ENCODE data around the gene TMX3.

TMX3 gene

DNA sequence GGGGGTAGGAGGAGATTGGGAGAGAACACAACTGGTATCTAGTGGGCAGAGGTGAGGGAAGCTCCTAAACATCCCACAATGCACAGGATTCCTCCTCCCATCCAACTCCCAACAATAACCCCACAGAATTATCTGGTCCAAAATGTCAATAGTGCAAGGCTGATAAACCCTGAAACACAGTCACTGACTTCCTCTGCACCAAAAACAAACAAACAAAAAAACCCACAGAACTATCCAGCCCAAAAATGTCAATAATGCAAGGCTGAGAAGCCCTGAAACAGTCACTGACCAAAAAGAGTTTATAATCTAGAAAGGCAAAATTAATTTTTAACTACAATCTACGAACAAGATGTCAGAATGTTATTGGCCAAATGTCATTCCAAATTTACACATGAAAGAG lies 9.8 kb downstream of the TMX3 start:
- no peak for DNase-seq

GRCh38 chr18:68703326-68703725 lies 11.6 kb downstream of the TMX3 start:
- no peak for DNase-seq

DNA sequence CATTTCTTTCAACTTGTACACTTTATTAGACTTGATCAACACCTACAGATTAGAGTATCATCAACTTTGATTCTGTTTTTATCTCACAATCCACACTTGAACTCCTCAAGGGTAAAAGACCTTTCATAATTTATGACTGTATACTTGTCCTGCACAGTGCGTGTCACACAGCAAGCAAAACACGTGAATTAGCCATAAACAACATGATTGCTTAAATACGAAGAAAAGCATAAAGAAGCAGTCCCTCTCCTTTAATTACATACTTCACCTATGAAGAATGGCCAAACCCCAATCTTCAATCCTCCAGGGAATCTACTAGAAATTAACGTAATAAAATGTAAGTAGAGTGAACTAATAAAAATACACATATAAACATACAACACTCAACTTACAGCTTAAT lies 13.6 kb downstream of the TMX3 start:
- no peak for DNase-seq

DNA sequence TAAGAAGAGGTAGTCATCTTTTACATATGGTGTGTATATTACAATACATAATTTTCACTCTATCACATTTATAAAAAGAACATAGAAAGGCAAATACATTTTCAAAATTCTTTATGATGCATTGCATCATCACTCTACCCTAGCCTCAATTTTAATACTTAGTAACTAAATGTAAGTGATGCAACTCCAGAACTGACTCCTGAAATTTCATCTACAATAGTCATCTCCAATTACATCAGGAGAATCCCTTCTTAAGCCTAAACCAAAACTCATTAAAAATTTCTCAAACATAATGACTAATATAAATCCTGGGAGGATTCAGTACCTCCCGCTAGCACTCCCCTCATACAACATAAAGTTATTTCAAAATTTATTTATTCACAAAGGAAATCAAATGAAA lies 15.9 kb downstream of the TMX3 start:
- DNase-seq, result no peak

DNA sequence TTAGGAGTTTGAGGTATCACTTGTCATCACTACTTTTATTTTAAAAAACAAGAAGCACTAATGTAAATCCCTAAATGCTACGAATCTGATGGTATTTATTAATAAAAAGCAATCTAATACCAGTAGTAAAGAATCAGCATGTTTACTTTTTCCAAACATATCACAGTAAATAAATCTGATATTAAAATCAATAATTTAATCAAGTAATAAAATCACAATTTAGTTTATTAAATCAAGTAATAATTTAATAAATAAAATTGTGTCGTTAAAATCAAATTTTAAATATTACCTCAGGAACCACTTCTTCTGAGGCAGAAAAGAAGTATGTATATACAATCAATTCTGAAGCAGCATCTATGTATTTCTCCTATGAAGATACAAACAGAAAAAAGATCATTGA lies 18.0 kb downstream of the TMX3 start:
- no peak for DNase-seq

DNA sequence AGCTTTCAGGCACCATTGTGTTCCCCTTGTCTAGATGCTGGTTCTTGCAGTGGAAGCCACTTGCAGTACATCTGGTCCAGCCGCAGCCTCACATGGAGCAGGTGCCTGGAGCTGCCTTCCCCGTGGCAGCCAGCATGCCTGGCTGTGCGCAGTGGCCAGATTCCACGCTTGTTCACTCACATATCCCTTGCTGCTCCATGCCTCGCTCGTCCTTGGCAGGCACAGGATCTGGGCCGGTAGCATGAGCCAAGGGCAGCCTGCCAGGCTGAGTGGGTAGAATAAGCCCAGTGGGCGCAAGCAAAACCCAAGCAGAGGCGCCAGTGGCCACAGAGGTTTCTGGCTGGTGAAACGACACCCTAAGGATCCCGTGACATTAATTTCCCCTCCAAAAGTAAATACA lies 20.6 kb downstream of the TMX3 start:
- no peak for DNase-seq

GRCh38 chr18:68693091-68693815 lies 21.7 kb downstream of the TMX3 start:
- no peak for DNase-seq

GRCh38 chr18:68679528-68679927 lies 35.4 kb downstream of the TMX3 start:
- DNase-seq, result no peak

DNA sequence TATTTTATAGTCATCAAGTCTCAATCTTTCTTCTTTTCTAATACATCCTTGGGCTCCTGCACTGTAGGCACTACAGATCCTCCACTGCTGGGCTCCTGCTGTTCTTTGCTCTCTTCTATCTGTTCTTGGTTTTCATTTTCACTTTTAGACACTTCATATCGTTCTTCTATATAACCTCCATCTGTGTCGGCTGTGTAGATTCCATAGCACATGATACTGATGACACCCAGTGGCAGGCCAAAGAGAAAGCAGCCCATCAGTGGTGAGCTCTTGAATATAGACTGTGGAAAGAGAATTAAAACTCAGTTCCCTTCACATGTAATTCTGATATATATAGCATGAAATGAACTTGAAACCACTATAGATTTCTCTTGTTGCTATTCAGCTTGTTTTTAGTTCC lies 38.0 kb downstream of the TMX3 start:
- no peak for DNase-seq

DNA sequence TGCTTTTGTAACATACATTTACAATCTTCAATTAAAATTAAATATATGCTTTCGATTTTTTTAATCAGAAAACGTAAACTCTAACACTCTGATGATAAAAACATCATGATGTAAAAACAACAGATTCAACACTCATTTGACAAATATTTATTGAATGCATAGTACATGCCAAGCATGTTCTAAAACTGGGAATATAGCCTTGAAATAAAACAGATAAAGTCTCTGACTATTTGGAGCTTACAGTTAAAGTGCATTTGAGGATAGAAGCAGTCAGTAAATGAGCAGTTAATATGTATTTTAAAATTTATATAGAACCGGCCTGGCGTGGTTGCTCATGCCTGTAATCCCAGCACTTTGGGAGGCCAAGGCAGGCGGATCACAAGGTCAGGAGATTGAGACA lies 47.8 kb downstream of the TMX3 start:
- DNase-seq, result no peak

- no peak for DNase-seq
Observed at GRCh38 chr18:68666381-68666780, 48.5 kb downstream of the TMX3 start.

- no peak for DNase-seq
Observed at GRCh38 chr18:68665628-68666027, 49.3 kb downstream of the TMX3 start.

DNA sequence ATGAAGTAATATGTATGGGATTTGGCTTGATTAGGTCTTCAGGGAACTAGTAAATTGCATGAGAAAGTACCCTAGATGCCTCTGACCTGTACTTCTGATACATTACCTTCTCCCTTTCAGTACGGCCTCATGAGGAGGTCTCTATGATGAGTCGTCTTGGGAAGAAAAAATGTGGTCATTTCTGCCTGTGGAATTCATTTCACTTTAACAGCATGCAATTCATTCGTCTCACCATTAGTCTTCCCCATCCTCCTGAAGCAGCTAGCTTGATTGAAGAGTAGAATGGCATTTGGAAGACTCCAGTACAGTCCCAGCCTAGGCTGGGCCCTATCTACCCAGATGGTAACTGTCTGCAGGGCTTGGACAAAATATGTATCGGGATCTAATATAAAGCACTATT lies 52.2 kb downstream of the TMX3 start:
- DNase-seq, result no peak

DNA sequence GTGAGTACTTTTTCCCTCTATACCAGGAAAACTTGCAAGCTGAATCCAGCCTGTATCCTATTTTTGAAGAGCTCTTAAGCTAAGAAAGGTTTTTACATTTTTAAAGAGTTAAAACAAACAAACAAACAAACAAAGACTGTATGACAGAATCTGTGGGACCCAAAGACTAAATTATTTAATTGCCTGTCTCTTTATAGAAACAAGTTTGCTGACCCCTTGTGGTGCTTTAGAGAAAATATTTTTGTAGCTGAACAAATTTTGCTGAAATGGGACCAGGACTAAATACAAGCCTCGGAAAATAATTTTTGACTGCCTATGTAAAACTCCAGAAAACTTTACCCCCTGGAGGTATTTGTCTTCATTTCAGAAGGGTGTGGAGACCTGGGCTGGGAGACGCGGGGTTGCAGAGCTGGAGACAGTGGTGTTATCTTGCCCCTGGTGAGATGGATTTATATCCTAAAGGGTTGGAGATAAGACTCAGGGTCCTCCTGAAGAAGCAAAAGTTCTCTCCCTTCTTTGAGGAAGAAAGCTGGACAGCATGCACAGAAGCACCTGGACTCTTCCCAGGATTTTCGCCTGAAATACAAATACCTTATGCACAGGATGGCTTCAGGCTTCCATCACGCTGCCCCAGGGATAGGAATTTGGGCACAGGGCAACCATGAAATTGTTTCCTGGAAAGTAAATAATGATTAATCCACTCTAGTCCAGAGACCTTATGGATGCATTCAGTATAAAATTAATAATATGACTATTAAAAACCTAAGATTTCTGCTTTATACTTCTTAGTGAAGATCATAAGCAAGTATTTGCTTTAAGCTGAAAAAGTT lies 54.3 kb downstream of the TMX3 start:
- peak; percentile 28 for DNase-seq

GRCh38 chr18:68648191-68648590 lies 66.7 kb downstream of the TMX3 start:
- no peak for DNase-seq

DNA sequence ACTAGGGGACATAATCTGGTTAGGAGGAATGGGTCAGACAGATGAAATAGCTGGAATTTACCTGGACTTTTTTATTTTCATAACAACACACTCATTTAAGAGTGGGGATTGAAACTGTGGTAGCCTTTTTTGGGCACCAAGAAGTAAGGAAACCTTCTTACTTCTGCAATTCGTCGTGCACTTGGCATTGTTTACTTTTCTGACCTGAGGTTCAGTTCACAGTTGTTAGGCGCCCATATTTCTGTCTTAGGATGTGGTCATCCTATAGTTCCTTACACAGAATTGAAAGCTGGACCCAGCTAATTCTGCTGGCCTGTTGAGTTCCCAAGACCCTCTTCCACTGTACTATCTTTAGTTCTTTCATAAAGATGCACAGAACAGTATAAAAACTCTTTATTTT lies 72.9 kb downstream of the TMX3 start:
- no peak for DNase-seq

DNA sequence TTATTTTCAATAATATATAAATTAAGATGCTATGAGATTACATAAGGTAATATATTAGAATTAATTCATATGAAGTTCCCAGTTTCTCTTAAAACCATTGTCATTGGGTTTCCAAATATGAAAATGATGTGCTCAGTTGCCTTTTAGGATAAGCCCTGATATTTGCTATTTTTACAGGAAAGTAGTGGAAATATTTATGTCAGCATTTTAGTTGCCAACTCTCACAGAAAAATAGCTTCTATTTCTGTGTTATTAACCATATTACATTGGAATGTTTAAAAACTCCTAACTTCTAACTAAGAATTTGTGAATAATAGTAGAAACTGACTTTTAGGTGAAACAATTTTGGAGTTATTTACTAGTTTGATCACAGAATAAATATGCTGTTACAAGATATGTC lies 74.0 kb downstream of the TMX3 start:
- DNase-seq, result no peak

DNA sequence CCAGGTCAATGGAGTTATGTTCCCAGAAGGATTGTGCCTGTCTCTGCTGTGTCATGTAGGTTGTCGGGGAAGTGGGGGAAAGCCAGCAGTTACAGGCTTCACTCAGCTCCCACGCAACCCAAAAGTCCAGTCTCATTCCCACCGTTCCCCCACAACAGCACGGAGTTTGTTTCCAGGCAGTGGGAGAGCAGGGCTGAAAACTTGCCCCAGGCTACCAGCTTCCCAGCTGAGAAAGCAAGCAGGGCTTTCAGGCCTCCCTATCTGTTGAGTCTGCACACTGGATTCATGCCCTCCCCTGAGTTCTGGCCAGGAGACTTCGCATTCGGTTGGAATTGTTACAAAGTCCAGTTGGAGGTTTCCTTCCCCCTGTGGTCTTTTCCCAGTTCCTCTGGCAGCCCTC lies 76.3 kb downstream of the TMX3 start:
- DNase-seq, result no peak

DNA sequence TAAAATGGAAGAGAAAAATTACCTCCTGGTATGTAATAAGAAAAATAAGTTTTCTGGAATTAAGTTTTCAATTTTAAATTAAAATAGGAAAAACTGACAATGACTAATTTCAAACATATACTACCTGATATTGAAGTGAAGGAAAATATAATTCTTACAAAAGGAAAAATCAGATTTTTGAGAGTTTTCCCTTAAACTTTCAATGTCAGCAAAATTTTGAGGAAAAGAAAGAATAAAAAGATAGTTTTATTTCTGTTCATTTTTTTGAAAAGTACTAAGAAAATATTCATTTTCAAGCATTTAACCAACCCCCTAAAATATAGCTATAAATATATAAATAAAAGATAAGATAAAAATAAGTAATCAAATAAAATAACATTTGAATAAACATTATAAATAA lies 87.1 kb downstream of the TMX3 start:
- no peak for DNase-seq
